HG02884 (cell line): ENCODE results near the gene ZACN.

ENCODE experiments used
- ATAC-seq: cut with Tn5 transposase; IDR thresholded peaks from one replicate; pipeline ENCODE4 v1.9.1; 2021; ENCODE audit warnings: mild to moderate bottlenecking, moderate library complexity; ENCODE audit not compliant: unreplicated experiment

Gene ZACN

DNA sequence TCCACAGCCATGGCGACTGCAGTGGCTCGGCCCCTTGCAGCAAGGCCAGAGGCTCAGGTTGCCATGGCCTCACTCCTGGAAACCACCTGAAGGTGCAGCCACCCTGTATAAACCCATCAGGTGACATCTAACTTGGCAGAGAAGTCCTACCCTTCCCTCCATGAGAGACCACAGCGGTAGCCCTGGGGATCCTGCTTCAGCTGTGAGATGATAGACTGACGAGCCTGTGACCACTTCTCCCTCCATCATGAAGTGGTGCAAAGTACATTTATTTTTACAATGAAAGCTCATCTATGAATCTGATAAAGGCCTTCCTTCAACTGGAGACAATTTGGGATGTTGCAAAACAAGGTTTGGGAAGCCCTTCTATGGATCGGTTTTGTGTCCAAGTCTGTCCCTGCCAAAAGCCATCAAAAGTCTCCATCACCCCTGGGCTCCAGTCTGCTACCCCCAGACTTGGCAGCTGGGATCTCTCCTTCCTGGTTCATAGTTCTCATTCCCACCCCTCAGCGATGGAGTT is 1.8 kb downstream of the ZACN start:
- ATAC-seq, result no peak

DNA sequence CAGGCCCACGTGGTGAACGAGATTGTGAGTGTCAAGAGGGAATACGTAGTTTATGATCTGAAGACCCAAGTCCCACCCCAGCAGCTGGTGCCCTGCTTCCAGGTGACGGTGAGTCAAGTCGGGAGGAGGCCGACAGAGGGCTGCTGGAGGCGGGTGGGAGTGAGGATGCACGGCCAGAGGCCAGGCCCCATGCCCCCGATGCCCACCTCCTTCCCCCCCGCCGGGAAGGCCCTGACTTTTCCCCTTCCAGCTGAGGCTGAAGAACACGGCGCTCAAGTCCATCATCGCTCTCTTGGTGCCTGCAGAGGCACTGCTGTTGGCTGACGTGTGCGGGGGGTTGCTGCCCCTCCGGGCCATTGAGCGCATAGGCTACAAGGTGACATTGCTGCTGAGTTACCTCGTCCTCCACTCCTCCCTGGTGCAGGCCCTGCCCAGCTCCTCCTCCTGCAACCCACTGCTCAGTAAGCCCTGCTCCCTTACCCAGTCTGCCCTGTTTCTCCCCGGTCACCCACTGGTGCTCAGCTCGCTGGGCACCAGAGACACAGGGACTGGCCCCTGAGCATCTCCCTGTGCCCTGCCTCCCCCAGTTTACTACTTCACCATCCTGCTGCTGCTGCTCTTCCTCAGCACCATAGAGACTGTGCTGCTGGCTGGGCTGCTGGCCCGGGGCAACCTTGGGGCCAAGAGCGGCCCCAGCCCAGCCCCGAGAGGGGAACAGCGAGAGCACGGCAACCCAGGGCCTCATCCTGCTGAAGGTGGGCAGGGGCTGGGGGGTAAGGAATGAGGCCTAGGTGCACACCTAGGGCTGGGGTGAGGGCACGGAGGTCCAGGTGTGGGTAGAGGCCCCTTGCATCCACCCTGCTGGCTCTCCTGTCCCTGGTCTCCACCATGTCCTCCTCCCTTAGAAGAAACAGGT is 2.6 kb downstream of the ZACN start:
- ATAC-seq, result no peak

DNA sequence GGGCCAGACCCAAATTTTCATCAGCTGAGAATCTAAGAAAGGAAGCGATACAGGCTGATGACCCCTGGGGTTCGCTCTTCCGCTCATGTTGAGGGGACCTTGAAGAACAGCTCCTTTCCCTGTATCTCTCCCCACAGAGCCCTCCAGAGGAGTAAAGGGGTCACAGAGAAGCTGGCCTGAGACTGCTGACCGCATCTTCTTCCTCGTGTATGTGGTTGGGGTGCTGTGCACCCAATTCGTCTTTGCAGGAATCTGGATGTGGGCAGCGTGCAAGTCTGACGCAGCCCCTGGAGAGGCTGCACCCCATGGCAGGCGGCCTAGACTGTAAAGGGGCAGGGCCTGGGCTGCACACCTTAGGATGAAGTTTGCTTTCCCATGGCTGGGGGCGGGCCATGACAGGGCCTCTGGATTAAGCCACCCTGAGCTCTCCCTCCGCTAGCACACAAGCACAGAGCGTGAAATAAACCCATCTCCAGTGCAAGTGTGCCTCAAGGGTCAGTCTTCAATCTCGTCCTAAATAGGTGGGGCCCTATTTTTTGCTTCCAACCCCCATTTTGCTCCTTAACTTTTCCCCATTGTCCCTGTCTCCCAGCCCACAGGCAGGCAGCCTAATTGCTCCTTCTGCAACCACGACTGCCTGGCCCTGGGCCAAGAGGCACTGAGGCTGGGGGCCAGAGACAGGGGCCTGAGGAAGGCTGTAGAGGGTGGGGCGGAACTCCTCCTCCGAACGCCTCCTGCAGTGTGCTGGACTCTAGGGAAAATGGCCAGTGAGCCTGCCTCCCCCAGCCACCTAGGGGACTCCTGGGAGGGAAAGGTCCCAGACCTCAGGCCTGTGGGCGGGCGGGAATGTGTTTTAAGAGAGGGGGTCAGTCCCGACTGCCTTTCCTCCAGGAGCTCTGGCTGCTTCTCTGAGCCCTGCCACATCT is 3.6 kb downstream of the ZACN start:
- no peak for ATAC-seq

DNA sequence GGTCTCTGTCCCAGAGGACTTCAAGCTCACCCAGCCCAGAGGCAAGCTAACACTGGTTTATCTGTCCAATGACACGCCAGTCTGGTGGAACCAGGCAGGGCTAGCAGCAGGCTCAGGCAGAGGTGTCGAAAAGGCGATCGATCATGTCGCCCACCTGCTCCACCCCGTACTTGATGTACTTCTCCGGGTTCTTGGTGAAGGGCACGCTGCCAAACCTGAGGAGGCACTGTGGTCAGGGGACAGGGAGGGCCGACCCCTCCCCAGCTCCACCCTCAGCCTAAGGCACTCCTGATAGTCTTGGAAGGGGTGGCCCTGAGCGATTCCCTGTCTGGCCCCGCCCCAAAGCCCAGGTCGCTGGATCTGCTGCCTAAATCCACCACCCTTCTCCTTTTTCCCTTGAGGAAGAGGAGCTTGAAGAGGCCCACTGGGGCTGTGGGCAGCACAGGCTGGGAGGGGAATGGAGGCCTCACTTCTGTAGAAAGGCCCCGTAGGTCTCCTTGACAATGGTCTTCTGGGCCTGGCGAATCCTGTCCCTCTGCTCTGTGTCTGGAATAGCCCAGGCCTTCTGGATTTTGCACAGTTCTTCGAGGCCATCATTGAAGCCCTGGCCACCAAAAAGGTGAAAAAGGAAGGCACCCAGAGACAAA is 4.7 kb downstream of the ZACN start:
- ATAC-seq, result no peak

DNA sequence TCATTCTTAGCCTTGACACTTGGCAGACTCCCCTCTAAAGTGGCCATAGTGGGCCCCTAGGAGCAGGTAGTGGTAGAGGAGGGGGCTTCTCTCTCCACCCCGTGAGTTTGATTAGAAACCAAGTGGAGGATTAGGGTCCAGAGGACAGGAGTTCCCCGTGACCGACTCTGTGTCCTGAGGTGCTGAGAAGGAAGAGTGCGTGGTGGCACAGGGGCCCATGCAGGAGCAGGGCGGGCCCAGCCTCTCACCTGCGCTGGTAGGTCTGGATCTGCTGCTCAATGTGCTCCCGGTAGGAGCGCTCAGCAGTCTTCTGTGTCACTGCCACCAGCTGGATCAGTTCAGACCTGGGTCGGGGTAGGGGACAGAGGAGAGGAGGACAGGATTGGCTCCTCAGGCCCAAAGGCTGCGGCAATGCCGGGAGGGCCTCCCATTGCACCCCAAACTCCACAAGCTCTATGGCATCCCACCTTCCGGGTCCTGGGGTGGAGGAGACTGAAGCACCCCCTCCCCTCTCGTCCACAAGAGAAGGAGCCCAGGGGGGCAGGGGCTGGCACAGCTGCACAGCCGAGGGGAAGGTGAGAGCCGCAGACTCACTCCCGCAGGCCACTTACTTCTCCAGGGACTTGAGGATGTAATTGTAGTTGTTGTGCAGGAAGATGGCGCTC is 6.2 kb downstream of the ZACN start:
- ATAC-seq, result no peak

DNA sequence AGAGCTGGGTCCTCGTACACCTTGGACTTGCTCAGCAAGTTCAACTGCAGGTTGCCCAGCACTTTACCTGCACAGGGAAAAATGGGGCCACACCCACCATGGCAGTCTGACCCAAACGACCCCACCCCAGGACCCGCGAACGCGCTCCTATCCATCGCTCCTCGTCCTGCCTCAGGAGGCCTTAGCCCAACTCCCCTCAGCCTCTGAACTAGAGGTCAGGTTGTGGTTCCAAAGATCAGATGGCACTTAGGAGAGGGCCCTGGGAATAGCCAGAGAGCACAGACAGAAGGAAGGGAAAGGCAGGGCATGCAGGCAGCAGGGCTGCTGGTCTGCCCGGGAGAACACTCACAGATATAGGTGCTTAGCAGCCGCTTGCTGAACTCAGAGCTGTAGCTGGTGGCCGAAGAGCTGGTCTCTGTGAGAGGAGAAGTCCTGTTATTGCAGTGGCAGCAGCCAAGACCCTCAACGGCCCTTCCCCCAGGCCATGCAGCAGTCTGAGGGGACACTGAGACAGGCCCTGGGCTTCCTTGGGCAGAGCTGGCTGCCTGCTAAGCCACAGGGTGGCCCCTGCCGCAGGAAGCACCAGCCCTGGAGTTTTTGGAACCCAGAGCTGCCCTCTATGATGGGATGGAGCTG is 6.9 kb downstream of the ZACN start:
- ATAC-seq, result no peak

DNA sequence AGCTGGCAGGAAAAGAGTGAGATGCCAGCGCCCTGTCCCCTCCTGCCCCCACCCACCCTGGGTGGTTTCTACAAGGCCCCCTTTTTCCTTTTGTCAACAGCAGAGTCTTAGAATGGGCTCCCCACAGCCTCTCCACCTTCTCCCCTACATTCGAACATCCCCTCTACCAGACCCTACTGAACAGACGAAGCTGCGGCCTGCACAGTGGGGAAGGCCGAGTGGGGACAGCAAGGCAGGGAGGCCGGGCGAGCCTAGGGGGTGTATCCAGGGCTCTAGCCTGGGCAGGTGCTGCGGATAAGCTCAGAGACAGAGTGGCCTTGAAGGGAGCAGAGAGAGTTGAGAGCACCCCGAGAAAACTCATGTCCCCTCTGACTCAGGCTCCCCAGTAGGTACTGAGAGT is 7.4 kb downstream of the ZACN start:
- ATAC-seq, result no peak

DNA sequence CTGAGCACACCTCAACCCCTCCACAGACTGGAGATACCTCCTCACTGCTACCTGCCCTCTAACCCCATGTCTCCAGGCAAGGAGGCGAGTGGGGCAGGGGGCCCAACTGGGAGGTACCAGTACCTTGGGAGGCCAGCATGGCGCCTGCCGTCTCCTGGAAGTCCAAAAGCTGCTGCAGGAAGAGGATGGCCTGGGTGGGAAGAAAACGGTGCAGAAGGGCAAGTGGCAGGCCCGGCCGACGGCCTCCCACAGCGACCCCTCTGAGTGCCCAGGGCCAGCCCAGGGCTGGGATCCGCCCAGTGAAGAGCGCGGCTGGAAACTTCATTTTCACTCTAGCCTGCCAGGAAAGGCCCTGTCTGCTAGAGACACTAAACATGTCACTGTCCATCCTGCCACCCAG is 8.5 kb downstream of the ZACN start:
- ATAC-seq, result no peak

DNA sequence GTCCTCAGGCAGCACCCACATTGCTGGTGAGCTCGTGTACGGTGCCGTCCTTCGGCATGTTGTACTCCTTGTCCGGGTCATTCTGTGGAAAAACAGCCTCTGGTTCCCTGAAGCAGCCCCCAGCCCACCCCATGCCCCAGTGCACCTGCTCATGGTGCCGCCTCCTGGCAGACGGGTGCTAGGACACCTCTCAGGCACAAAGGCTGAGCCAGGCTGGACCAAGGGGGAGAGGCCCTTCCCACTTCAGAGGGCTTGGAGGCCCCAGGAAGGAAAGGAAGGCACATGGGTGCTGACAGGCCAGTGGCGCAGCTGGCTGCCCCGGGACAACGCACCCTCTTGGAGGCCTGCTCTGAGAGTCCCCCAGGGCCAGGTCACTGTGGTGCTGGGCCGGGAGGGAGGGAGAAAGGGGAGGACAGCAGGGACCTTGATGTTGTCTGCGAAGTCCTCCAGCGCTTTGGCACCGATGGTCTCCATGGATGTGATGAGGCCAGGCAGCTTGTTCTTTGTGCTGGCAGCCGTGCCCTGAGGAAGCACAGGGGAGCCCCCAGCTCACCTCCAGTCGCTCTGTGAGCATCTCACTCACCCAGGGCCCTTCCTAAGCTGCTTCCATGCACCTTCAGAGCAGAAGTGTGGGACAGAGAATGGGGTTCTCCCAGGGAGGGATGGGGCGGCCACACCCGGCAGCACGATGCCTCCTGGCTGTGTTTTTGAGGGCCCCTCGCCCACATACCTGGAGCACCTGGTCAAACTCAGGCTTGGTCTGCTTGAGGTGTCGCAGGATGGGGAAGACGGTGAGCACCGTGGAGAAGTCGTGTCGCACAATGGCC is 9.3 kb downstream of the ZACN start:
- ATAC-seq, result no peak

DNA sequence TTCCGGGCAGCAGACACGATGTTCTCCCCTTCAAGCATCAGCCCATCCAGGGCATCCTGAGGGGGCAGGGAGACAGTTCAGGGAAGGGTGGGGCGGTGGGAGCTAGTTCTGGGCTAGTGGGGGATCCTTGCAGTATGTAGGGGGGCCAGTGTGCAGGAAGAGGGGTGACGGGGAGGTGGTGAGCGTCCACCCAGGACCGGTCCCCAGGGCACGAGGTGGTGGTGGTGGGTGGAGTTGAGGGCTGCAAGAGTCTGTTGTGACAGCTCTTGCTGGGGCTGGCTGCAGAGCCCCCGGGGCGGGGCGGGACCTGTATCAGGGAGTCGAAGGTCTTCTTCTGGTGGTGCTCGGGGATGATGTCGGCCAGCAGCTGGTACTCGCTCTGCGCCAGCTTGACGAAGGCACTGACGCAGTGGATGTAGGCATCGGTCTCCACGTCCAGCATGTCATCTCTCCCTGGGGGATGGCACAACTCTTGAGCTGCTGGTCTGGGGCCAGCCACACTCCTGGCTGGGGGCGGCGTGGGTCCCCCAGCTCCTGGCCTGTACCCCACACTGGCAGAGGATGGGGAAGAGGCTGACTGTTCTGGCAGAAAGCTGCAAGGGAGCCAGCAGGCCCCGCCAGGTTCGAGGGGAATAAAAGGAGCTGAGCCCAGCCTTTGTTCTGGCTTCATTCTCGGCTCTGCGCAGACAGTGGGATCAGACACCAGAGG is 10.0 kb downstream of the ZACN start:
- no peak for ATAC-seq

DNA sequence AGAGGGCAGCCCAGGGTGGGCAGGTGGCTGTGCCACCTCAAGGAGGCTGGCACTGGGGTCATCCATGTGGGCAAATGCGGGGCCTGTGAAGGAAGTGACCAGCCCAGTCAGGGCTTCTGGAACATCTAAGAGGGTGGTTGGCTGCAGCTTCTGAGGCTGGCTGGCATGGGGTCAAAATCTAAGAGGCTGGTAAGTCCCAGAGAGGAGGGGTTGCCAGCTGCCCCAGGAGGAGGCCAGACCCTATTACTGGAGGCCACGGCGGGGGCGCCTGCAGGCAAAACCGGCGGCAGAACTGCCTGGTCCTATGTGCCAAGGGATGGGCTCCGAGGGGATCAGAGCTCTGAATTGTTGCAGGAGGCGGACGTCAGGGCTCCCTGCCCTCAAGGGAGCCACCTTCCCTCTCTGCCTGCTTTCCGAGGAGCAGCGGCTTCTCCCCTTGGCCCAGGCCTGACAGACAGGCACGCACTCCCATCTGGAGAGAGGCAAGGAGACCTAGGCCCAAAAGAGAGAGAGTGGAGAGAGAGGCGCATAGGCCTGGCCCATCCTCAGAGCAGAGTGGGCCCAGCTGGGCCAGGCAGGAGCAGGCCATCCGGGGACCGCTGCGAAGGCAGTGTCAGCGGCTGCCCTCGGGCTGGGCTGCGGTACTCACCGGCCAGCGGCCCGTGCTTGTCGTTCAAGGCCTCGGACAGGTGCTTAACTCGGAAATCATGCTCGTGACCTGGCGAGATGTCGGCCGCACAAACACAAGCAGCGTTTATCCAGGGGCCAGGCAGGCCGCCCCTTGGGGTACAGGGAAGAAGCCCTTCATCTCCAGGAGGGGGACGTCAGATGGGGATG is 10.9 kb downstream of the ZACN start:
- ATAC-seq, result no peak

DNA sequence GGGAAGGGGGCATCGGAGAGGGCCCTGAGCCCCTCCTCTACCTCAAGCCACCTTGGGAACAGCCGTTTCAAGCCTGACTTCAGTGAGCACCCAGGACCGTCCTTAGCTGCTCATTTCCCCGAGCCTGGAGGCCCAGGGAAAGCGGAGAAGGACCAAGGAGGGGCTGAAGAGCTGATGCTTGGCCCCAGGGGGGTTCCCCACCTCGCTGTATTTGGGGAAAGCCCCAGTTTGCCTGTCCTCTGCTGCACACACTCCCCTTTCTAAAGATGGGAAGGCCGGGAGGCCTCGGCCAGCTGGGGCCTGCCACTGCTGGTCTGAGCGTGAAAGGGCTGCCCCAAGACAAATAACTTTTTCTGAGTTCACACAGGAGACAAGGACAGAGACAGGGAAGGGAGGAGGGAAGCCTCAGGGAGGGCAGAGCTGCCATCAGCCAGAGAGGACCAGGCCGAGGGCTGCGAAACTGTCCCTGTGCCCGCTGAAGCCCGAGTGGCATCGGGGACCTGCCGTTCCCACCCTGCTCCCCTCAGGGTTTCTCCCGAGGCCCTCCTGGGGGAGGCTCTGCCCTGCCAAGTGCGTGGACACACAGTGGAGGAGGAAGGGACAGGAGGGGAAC is 11.6 kb downstream of the ZACN start:
- ATAC-seq, result no peak

DNA sequence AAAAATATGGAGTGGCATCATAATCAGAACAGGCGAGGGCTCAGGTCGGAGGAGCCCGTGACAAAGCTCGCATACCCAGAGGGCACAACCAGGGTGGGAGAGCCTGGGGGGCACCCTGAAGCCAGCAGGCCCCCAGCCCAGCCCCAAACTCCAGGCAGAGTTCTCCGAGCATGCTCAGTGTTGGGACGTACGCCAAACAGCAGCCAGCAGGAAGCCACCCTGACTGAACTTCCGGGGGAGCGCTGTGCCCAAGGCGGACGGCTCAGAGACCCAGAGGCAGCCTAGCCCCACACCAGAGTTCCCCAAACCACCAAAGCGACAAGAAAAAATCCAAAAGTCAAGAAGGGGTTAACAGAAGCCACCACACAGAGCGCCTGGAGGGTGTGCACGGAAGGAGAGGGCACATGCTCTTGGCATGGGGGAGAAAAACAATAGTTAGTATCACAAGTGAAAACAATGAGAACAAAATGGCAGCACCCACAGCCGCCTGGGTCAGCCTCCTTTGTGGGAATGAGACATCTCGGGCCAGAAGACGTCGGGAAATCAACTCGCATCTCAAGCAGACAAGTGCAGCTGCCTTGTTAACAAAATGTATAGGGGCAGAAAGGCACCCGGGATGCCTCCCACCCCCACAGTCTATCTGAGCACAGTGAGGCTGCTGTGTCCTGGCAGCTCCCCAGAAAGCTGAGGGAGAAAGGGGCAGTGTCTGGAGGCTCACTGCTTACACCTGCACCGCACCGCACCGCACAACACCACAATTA is 12.7 kb downstream of the ZACN start:
- no peak for ATAC-seq

DNA sequence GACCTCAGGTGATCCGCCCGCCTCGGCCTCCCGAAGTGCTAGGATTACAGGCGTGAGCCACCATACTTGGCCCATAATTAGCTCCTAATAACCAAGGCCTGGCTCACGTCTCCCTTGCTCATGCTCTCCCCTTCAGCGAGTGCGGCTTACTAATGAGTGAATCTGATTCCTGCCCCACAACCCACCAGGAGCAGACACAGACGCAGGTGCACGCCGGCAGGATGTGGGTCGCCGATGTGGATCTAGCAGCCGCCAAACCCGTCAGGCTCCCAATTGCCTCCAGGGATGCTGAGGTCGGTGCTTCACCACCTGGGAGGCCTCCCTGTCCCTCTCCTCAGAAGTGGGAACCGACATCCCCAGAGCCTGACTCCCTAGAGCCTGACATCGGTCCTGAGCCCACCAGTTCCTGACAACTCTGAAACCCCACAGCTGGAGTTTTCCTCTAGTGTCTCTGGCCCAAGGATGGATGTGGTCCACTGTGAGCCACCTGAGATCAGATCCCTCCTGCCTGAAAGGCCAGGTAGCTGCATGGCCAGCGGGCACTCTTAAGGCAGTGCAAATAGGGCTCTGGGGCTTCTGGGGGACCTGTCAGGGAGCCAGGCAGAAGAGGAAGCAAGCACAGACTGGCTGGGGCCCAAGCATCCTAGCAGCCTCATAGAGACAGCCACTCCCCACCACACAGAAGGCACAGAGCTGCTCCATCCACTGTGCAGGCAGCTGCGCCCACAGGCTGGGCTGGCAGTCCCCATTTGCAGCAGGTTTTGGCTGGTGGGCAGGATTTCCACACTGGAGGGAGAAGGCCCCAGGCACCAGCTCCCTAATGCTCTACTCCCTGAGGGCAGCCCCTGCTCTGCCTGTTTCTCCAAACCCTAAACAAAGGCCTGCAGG is 13.8 kb downstream of the ZACN start:
- no peak for ATAC-seq

DNA sequence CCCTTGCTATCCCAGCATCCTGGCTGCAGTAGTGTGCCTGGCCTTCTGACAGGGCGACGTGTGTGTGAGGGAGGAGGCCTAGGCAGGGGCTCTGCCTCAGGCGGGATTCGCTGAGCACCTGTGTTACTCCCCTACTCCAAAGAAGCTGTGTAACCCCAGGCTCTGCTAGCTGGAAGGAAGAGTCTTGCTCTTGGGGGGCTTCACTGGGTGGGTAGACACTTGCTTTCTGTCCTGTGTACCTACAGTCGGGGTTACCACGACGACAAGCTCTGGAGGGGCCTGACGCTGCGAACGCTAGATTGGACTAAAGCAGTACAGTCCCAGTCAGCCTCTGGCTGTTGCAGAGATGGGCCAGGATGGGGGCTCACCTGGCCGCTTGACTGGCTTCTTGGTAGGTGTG is 15.1 kb downstream of the ZACN start:
- ATAC-seq, result no peak

DNA sequence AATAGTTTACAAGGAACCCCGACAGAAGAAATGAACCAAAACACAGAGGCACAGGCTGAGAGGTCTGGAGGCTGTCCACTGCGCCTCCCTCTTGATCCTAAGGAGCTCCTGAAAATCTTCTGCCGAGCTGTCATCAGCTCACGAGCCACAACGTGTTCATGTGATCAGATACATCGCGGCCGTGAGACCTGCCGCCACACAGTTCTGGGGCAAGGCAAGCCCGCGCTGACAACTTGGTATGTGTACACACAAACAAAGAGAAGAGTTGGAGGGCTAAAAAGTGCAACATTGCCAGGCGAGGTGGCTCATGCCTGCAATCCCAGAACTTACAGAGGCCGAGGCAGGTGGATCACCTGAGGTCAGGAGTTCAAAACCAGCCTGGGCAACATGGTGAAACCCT is 17.0 kb downstream of the ZACN start:
- no peak for ATAC-seq
